Esophagus squamous epithelium (tissue), 5 donors: Measurements from ENCODE around the gene NFE2. TPM values are rescaled to one million over a fixed set of nuclear protein-coding genes. Genes with fewer than 3 reads are reported as not detected.

Experiments used
- DNase-seq: peaks from one replicate; lab custom pipeline; 2025; lab: John Stamatoyannopoulos, UW
- H3K27ac ChIP-seq, 4 donors: fragments of 200-600 bp; sonication (generic); one replicate each; pipeline ENCODE4 v1.5.1; 2016 to 2019; ENCODE audit warnings: mild to moderate bottlenecking in 1 of 4
- H3K27me3 ChIP-seq, 4 donors: fragments of 200-600 bp; sonication (generic); 1 replicate in 3 of 4; 2 replicates in 1 of 4; pipeline versions ENCODE4 v1.5.1 to v1.6.0; 2017 to 2021; ENCODE audit warnings: antibody characterized with exemption in 1 of 4
- H3K36me3 ChIP-seq, 3 donors: fragments of 200-600 bp; sonication (generic); one replicate each; pipeline ENCODE4 v1.5.1; 2016 to 2019
- H3K4me1 ChIP-seq, 3 donors: fragments of 200-600 bp; sonication (generic); one replicate each; pipeline ENCODE4 v1.5.1; 2017 to 2019
- H3K4me3 ChIP-seq, 4 donors: fragments of 200-600 bp; sonication (generic); 1 replicate in 3 of 4; 2 replicates in 1 of 4; pipeline ENCODE4 v1.5.1; 2016 to 2019; ENCODE audit warnings: mild to moderate bottlenecking in 2 of 4, moderate library complexity in 1 of 4
- H3K9me3 ChIP-seq, 3 donors: fragments of 200-600 bp; sonication (generic); one replicate each; pipeline ENCODE4 v1.5.1; 2016 to 2019
- CTCF ChIP-seq, 6 experiments: fragments of 450-650 bp in 4 of 6; fragments of 200-600 bp in 2 of 6; sonication (generic) in 2 of 6; IDR thresholded peaks; one replicate each; pipeline ENCODE4 v1.5.1; 2016 to 2019; ENCODE audit warnings: antibody characterized with exemption in 6 of 6, mild to moderate bottlenecking in 4 of 6, moderate library complexity in 4 of 6
- POLR2A ChIP-seq, 4 donors: fragments of 450-650 bp; IDR thresholded peaks; one replicate each; pipeline ENCODE4 v1.6.1; 2017; ENCODE audit warnings: antibody characterized with exemption in 4 of 4, mild to moderate bottlenecking in 4 of 4, moderate library complexity in 3 of 4
- WGBS, 2 donors: methylation state at CpG; one replicate each; pipeline ENCODE4 v1.1.5; 2018; 5-methylcytosine and 5-hydroxymethylcytosine counted together
- intact Hi-C: fragments of 100-400 bp; cut with DNase I; formaldehyde crosslinking; loops from one replicate; pipeline ENCODE4 v1.15.0; 2022
- total RNA-seq, 4 donors: library from RNA; depleted of rRNA; stranded (reverse); fragments of >200 nt; gene quantifications; one replicate each; pipeline ENCODE4 v1.1.0, GENCODE V29; 2016
- donor health status: DM: yes; HTN: yes; CAD: no.

The NFE2 gene
- total RNA-seq, 4 donors from 2014 or later, result 0.15 to 0.44 (median 0.38) TPM; not detected in 1

- Histone ChIP-seq H3K4me1 (peaks cover 14 to 33% (median 14%) of the 10 kb centered on the region in 3 donors), H3K4me3 (no peak overlapping the region), H3K9me3 (no peaks in the 10 kb centered on the region), H3K27me3 (no peaks in the 10 kb centered on the region), H3K36me3 (peaks cover 0 to 23% (median 0%) of the 10 kb centered on the region in 3 donors), H3K27ac (no peak overlapping the region)
- DNase-seq, result no peak
- intact Hi-C loops, result no loop called here
- TF ChIP-seq CTCF (IDR thresholded peaks at IDR 0.05) (no peak), POLR2A (IDR thresholded peaks at IDR 0.05) (no peak)
- 85 to 87% methylated on average over 3 of the region's 3 CpGs for WGBS, 2 donors
Measured at GRCh38 chr12:54276368-54276767, 24.4 kb downstream of the NFE2 start.

GRCh38 chr12:54273981-54274380, 26.8 kb downstream of the NFE2 start:
- H3K4me1 ChIP-seq, result peaks cover 13 to 26% (median 14%) of the 10 kb centered on the region in 3 donors
- intact Hi-C loops, result no loop called here
- no peak overlapping the region for H3K27ac ChIP-seq
- peaks cover 0 to 18% (median 0%) of the 10 kb centered on the region in 3 donors for H3K36me3 ChIP-seq
- 88 to 89% methylated on average over 2 of the region's 2 CpGs for WGBS, 2 donors
- TF ChIP-seq CTCF (IDR thresholded peaks at IDR 0.05), result no peak
- TF ChIP-seq POLR2A (IDR thresholded peaks at IDR 0.05), result no peak
- no peak overlapping the region for H3K4me3 ChIP-seq
- H3K27me3 ChIP-seq, result no peaks in the 10 kb centered on the region
- H3K9me3 ChIP-seq, result no peaks in the 10 kb centered on the region
- no peak for DNase-seq

GRCh38 chr12:54272214-54272613, 28.6 kb downstream of the NFE2 start:
- DNase-seq, result no peak
- Histone ChIP-seq H3K9me3 (no peaks in the 10 kb centered on the region), H3K27ac (no peak overlapping the region), H3K4me1 (peaks cover 0 to 8% (median under 1%) of the 10 kb centered on the region in 3 donors), H3K27me3 (no peaks in the 10 kb centered on the region), H3K4me3 (no peak overlapping the region), H3K36me3 (peaks cover 0 to 18% (median 0%) of the 10 kb centered on the region in 3 donors)
- intact Hi-C loops, result no loop called here
- WGBS, 2 donors, result 58 to 68% methylated on average over 1 of the region's 1 CpG
- no peak for TF ChIP-seq POLR2A (IDR thresholded peaks at IDR 0.05)
- no peak for TF ChIP-seq CTCF (IDR thresholded peaks at IDR 0.05)

- intact Hi-C loops, result no loop called here
- H3K27me3 ChIP-seq, result no peaks in the 10 kb centered on the region
- H3K27ac ChIP-seq, result no peak overlapping the region
- no peaks in the 10 kb centered on the region for H3K9me3 ChIP-seq
- 72 to 89% methylated on average over 2 of the region's 2 CpGs for WGBS, 2 donors
- H3K36me3 ChIP-seq, result peaks cover 0 to 18% (median 0%) of the 10 kb centered on the region in 3 donors
- H3K4me1 ChIP-seq, result no peaks in the 10 kb centered on the region
- no peak overlapping the region for H3K4me3 ChIP-seq
- DNase-seq, result no peak
- TF ChIP-seq POLR2A (IDR thresholded peaks at IDR 0.05) (no peak), CTCF (IDR thresholded peaks at IDR 0.05) (no peak)
Measured at GRCh38 chr12:54270345-54270744, 30.5 kb downstream of the NFE2 start.

GRCh38 chr12:54266852-54267251, 34.0 kb downstream of the NFE2 start:
- Histone ChIP-seq H3K9me3 (no peaks in the 10 kb centered on the region), H3K27ac (no peak overlapping the region), H3K4me3 (no peak overlapping the region), H3K36me3 (no peaks in the 10 kb centered on the region), H3K27me3 (no peaks in the 10 kb centered on the region), H3K4me1 (peaks cover 0 to 10% (median 0%) of the 10 kb centered on the region in 3 donors)
- intact Hi-C loops, result no loop called here
- TF ChIP-seq POLR2A (IDR thresholded peaks at IDR 0.05) (no peak), CTCF (IDR thresholded peaks at IDR 0.05) (no peak)
- no peak for DNase-seq
- 96 to 98% methylated on average over 2 of the region's 2 CpGs for WGBS, 2 donors
